ENCODE measurements around the gene POLE.

POLE gene

GRCh38 chr12:132574271-132574996, 112.7 kb downstream of the POLE start:
- POLR2A ChIA-PET = no interaction called here
- no peak for DNase-seq (ENCODE audit: extremely low spot score)
- TF ChIP-seq L3MBTL2 (conservative IDR thresholded peaks at IDR 0.05) (no peak), BHLHE40 (IDR thresholded peaks at IDR 0.05; ENCODE audit: borderline replicate concordance) (no peak), ZNF384 (IDR thresholded peaks at IDR 0.05) (no peak), ELF4 (IDR thresholded peaks at IDR 0.05) (no peak), LEF1 (IDR thresholded peaks at IDR 0.05; ENCODE audit: borderline replicate concordance) (no peak), FOXK2 (IDR thresholded peaks at IDR 0.05) (no peak), NFRKB (IDR thresholded peaks at IDR 0.05) (no peak), HDGF (IDR thresholded peaks at IDR 0.05; ENCODE audit: borderline replicate concordance) (no peak), SP1 (IDR thresholded peaks at IDR 0.05) (no peak), FOXM1 (IDR thresholded peaks at IDR 0.05; ENCODE audit: borderline replicate concordance) (no peak), SUZ12 (IDR thresholded peaks at IDR 0.05) (no peak), TARDBP (IDR thresholded peaks at IDR 0.05) (no peak), FOXA1 (IDR thresholded peaks at IDR 0.05) (no peak)
- CTCF ChIA-PET = no interaction called here

Measured in HEK293T (cell line).